Erythroblast (primary cell): ENCODE measurements around the gene FOXA1.

Experiments used
- GATA1 ChIP-seq: IDR thresholded peaks from 2 replicates; pipeline ENCODE4 v1.6.1; 2011; ENCODE audit warnings: low read depth, mild to moderate bottlenecking, control low read depth, low read length, moderate library complexity
- POLR2A ChIP-seq: IDR thresholded peaks from 2 replicates; pipeline ENCODE4 v1.6.1; 2011; ENCODE audit warnings: mild to moderate bottlenecking, low read length

DNA sequence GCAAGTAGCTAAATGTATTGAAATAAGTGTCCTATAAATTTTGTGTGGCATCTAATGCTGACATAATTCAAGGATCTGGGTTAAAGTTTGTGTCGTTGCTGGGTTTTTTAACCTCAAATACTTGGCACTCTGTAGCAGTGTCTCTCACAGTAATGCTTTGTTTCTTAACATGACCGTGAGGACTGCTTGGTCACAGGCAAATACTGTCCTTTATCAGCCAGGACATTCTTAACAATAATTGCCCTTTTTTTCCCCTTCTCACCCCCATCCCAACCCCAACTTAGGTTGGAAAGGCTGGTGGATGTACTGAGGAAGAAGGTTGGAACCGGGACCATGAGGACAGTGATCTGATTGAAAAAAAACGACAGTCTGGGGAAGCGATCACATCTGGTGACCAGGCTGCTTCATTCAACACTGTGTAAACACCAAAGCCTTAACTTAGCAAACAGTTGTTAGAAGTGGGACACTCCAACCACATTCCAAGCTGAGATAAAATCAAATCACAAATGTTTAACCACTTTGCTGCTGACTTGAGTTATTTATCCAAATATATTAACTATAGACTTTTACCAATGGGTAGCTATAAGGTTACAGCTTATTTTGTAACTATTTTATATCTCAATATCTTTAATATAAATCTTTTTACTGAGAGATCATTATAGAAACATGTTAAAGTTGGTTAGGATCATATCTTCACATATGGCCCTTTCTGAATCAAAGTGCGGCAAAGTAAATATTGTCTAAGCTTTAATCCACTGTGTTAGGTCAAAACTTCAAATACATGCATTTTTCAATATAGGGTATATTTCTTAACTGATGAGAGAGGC, 48.2 kb downstream of the FOXA1 start:
- no peak for TF ChIP-seq POLR2A
- no peak for TF ChIP-seq GATA1
